Urothelium cell line (cell line): ENCODE measurements around the gene TP53TG5.
A peak's percentile ranks its signal among the peaks of the same experiment; 100 is the strongest.

Source experiments
- DNase-seq: peaks from one replicate; pipeline ENCODE4 v3.0.0; 2011; ENCODE audit warnings: low spot score, mixed read lengths
- FAIRE-seq: peaks from 2 replicates; lab custom pipeline; 2011; peaks lifted over from hg19 to GRCh38; lab: Jason Lieb, UNC

TP53TG5 gene

GRCh38 chr20:45406260-45407066 is 28.3 kb upstream of the TP53TG5 start:
- peak; percentile 87 for DNase-seq
- FAIRE-seq: peak; percentile 56

GRCh38 chr20:45405571-45406259 is 27.6 kb upstream of the TP53TG5 start:
- FAIRE-seq (no peak), DNase-seq (peak; percentile 51)

- no peak for DNase-seq
Observed at GRCh38 chr20:45404438-45404837, 26.3 kb upstream of the TP53TG5 start.

GRCh38 chr20:45402946-45403345 is 24.8 kb upstream of the TP53TG5 start:
- FAIRE-seq: no peak
- DNase-seq: no peak

More at GRCh38 chr20:45404438-45404837, 26.3 kb upstream of the TP53TG5 start:
- FAIRE-seq: no peak

- no peak for FAIRE-seq
Observed at GRCh38 chr20:45400346-45401031, 22.4 kb upstream of the TP53TG5 start.

GRCh38 chr20:45399018-45399417 is 20.9 kb upstream of the TP53TG5 start:
- DNase-seq (no peak), FAIRE-seq (no peak)

More at GRCh38 chr20:45400346-45401031, 22.4 kb upstream of the TP53TG5 start:
- no peak for DNase-seq

GRCh38 chr20:45395114-45395415 is 16.9 kb upstream of the TP53TG5 start:
- FAIRE-seq (no peak), DNase-seq (no peak)

GRCh38 chr20:45394221-45395113 is 16.3 kb upstream of the TP53TG5 start:
- no peak for FAIRE-seq

GRCh38 chr20:45392733-45393132 is 14.6 kb upstream of the TP53TG5 start:
- no peak for FAIRE-seq
- DNase-seq: no peak

More at GRCh38 chr20:45394221-45395113, 16.3 kb upstream of the TP53TG5 start:
- no peak for DNase-seq

GRCh38 chr20:45391559-45391958 is 13.4 kb upstream of the TP53TG5 start:
- FAIRE-seq: no peak
- DNase-seq: no peak

- FAIRE-seq (no peak), DNase-seq (no peak)
Observed at GRCh38 chr20:45390931-45391330, 12.8 kb upstream of the TP53TG5 start.

- DNase-seq (no peak), FAIRE-seq (no peak)
Observed at GRCh38 chr20:45387274-45387673, 9.1 kb upstream of the TP53TG5 start.

- no peak for FAIRE-seq
- no peak for DNase-seq
Observed at GRCh38 chr20:45377269-45377668, 856 bp downstream of the TP53TG5 start.

- FAIRE-seq (no peak), DNase-seq (no peak)
Observed at GRCh38 chr20:45374966-45375365, 3.2 kb downstream of the TP53TG5 start.

- DNase-seq (no peak), FAIRE-seq (no peak)
Observed at GRCh38 chr20:45374101-45374467, 4.0 kb downstream of the TP53TG5 start.

GRCh38 chr20:45373353-45374100 is 4.6 kb downstream of the TP53TG5 start:
- FAIRE-seq (peak; percentile 46), DNase-seq (peak; percentile 91)

- no peak for DNase-seq
Observed at GRCh38 chr20:45372646-45373352, 5.3 kb downstream of the TP53TG5 start.

GRCh38 chr20:45372241-45372640 is 5.9 kb downstream of the TP53TG5 start:
- DNase-seq (no peak), FAIRE-seq (no peak)

More at GRCh38 chr20:45372646-45373352, 5.3 kb downstream of the TP53TG5 start:
- no peak for FAIRE-seq

GRCh38 chr20:45370571-45371160 is 7.5 kb downstream of the TP53TG5 start:
- DNase-seq (no peak), FAIRE-seq (no peak)
